RWPE2 (cell line): Measurements from ENCODE around the gene KMT2C.
"Not testable (repeated sequence)": the region's sequence is repeated elsewhere in the genome, so short reads cannot be mapped to it uniquely, and the experiment has no call there.

Experiments
- ATAC-seq: fragments of 200-7000 bp; cut with Tn5 transposase; 3 replicates; pipeline ENCODE4 v1.9.1; 2021; ENCODE audit warnings: low read depth
- DNase-seq: peaks from one replicate; pipeline ENCODE4 v3.0.0-alpha.2; 2020; ENCODE audit warnings: low spot score
- H3K27ac ChIP-seq: fragments of 450-650 bp; 2 replicates; pipeline ENCODE4 v1.5.1; 2017; ENCODE audit warnings: mild to moderate bottlenecking; ENCODE audit not compliant: poor library complexity, severe bottlenecking
- H3K27me3 ChIP-seq: fragments of 250-450 bp; sonication (Bioruptor Pico); 2 replicates; pipeline ENCODE4 v1.5.1; 2021; ENCODE audit warnings: mild to moderate bottlenecking, moderate library complexity; ENCODE audit not compliant: insufficient read depth, poor library complexity, severe bottlenecking
- H3K36me3 ChIP-seq: fragments of 250-450 bp; sonication (Bioruptor Pico); 2 replicates; pipeline ENCODE4 v1.5.1; 2020; ENCODE audit warnings: low read depth, mild to moderate bottlenecking, moderate library complexity
- H3K4me1 ChIP-seq: fragments of 250-450 bp; sonication (Bioruptor Pico); 2 replicates; pipeline ENCODE4 v1.5.1; 2021; ENCODE audit warnings: mild to moderate bottlenecking, moderate library complexity; ENCODE audit not compliant: insufficient read depth, poor library complexity, severe bottlenecking
- H3K4me3 ChIP-seq: fragments of 250-450 bp; sonication (Bioruptor Pico); 2 replicates; pipeline ENCODE4 v1.5.1; 2021; ENCODE audit warnings: mild to moderate bottlenecking, moderate library complexity; ENCODE audit not compliant: severe bottlenecking
- H3K9me3 ChIP-seq: fragments of 250-450 bp; sonication (Bioruptor Pico); 2 replicates; pipeline ENCODE4 v1.5.1; 2021; ENCODE audit warnings: mild to moderate bottlenecking, moderate library complexity; ENCODE audit not compliant: severe bottlenecking
- TF ChIP-seq, protein P1 (sequence below): fragments of 450-650 bp; IDR thresholded peaks from one replicate; pipeline ENCODE4 v1.5.1; 2017; ENCODE audit warnings: mild to moderate bottlenecking, moderate library complexity; ENCODE audit not compliant: poor library complexity, severe bottlenecking

Gene KMT2C

DNA sequence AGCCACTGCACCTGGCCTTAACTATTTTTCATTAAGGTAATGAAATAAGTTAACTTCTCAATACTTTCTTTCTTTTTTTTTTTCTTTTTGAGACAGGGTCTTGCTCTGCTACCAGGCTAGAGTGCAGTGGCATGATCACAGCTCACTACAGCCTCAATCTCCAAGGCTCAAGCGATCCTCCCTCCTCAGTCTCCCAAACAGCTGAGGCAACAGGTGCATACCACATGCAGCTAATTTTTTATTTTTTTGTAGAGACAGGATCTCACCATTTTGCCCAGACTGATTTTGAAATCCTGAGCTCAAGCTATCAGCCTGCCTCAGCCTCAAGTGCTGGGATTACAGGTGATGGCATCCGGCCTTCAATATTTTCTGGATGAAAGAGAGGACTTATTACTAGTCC lies 21.0 kb downstream of the KMT2C start:
- Histone ChIP-seq H3K27me3 (no peaks in the 10 kb centered on the region), H3K9me3 (no peaks in the 10 kb centered on the region), H3K4me3 (no peak overlapping the region), H3K36me3 (no peaks in the 10 kb centered on the region), H3K27ac (no peak overlapping the region), H3K4me1 (no peaks in the 10 kb centered on the region)
- ATAC-seq (no peak), DNase-seq (no peak)
- TF ChIP-seq, protein P1, sequence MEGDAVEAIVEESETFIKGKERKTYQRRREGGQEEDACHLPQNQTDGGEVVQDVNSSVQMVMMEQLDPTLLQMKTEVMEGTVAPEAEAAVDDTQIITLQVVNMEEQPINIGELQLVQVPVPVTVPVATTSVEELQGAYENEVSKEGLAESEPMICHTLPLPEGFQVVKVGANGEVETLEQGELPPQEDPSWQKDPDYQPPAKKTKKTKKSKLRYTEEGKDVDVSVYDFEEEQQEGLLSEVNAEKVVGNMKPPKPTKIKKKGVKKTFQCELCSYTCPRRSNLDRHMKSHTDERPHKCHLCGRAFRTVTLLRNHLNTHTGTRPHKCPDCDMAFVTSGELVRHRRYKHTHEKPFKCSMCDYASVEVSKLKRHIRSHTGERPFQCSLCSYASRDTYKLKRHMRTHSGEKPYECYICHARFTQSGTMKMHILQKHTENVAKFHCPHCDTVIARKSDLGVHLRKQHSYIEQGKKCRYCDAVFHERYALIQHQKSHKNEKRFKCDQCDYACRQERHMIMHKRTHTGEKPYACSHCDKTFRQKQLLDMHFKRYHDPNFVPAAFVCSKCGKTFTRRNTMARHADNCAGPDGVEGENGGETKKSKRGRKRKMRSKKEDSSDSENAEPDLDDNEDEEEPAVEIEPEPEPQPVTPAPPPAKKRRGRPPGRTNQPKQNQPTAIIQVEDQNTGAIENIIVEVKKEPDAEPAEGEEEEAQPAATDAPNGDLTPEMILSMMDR: no peak

GRCh38 chr7:152411389-152411788 lies 24.4 kb downstream of the KMT2C start:
- DNase-seq (no peak), ATAC-seq (no peak)
- no peaks in the 10 kb centered on the region for H3K4me1 ChIP-seq
- no peaks in the 10 kb centered on the region for H3K36me3 ChIP-seq
- no peak overlapping the region for H3K4me3 ChIP-seq
- TF ChIP-seq, protein P1: no peak
- H3K27ac ChIP-seq: no peak overlapping the region
- no peaks in the 10 kb centered on the region for H3K9me3 ChIP-seq
- no peaks in the 10 kb centered on the region for H3K27me3 ChIP-seq

DNA sequence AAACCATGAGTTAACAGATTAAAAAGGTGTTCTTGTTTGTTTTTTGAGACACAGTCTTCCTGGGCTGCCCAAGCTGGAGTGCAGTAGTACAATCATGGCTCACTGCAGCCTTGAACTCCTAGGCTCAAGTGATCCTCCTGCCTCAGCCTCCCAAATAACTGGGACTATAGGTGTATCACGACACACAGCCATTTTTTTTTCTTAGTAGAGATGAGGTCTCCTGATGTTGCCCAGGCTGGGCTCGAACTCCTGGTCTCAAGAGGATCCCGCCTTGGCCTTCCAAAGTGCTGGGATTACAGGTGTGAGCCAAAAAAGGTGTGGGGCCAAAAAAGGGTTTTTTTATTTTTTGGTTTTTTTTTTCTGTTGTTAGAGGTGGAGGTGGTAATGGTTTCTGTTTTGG lies 29.3 kb downstream of the KMT2C start:
- TF ChIP-seq, protein P1: no peak

GRCh38 chr7:152406030-152406429 lies 29.8 kb downstream of the KMT2C start:
- H3K27me3 ChIP-seq: not testable (repeated sequence)

More for the DNA sequence above, 29.3 kb downstream of the KMT2C start:
- ATAC-seq (no peak), DNase-seq (no peak)
- no peaks in the 10 kb centered on the region for H3K27me3 ChIP-seq
- peaks cover 4% of the 10 kb centered on the region for H3K4me1 ChIP-seq
- no peaks in the 10 kb centered on the region for H3K36me3 ChIP-seq
- H3K9me3 ChIP-seq: peaks cover 14% of the 10 kb centered on the region
- H3K27ac ChIP-seq: no peak overlapping the region
- H3K4me3 ChIP-seq: no peak overlapping the region

DNA sequence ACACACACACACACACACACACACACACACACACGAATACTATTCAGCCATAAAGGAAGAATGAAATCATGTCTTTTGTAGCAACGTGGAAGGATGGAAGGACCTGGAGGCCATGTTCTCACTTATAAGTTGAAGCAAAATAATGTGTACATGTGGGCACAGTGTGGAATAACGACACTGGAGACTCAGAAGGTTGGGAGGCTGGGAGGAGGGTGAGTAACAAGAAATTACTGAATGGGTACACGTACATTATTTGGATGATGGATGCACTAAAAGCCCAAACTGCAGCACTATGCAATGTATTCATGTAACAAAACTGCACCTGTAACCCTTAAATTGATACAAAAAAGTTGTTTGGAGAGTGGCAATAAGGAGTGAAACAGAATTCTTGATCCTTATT lies 32.1 kb downstream of the KMT2C start:
- Histone ChIP-seq H3K36me3 (no peaks in the 10 kb centered on the region), H3K4me1 (peaks cover 4% of the 10 kb centered on the region), H3K27me3 (no peaks in the 10 kb centered on the region), H3K27ac (no peak overlapping the region), H3K4me3 (no peak overlapping the region), H3K9me3 (peaks cover 14% of the 10 kb centered on the region)
- ATAC-seq: no peak
- TF ChIP-seq, protein P1: no peak
- no peak for DNase-seq

More at GRCh38 chr7:152406030-152406429, 29.8 kb downstream of the KMT2C start:
- H3K36me3 ChIP-seq, H3K4me1 ChIP-seq, H3K27ac ChIP-seq, ATAC-seq, H3K4me3 ChIP-seq, DNase-seq: not testable (repeated sequence)
- peaks cover 14% of the 10 kb centered on the region for H3K9me3 ChIP-seq
